Neutrophil (primary cell): ENCODE data around the gene PPP3R1.

Experiments
- H3K27ac ChIP-seq: fragments of 200-600 bp; sonication (generic); 2 replicates; pipeline ENCODE4 v1.5.1; 2016; ENCODE audit warnings: mild to moderate bottlenecking, moderate library complexity
- H3K27me3 ChIP-seq: fragments of 200-600 bp; sonication (generic); 2 replicates; pipeline ENCODE4 v1.6.0; 2016; ENCODE audit warnings: mild to moderate bottlenecking
- H3K36me3 ChIP-seq: fragments of 200-600 bp; sonication (generic); 2 replicates; pipeline ENCODE4 v1.5.1; 2017
- H3K4me1 ChIP-seq, 2 experiments: fragments of 200-600 bp in 1 of 2; sonication (generic) in 1 of 2; 1 replicate in 1 of 2; 2 replicates in 1 of 2; pipeline versions ENCODE4 v1.5.1 to v1.6.1; 2013 to 2016; ENCODE audit warnings: low read depth in 1 of 2, low read length in 1 of 2, mild to moderate bottlenecking in 1 of 2, moderate library complexity in 1 of 2; ENCODE audit not compliant: control insufficient read depth in 1 of 2, insufficient read depth in 1 of 2
- H3K4me3 ChIP-seq, 2 experiments: fragments of 200-600 bp in 1 of 2; sonication (generic) in 1 of 2; 1 replicate in 1 of 2; 2 replicates in 1 of 2; pipeline ENCODE4 v1.5.1; 2013 to 2016; ENCODE audit warnings: low read depth in 1 of 2, low read length in 1 of 2, mild to moderate bottlenecking in 1 of 2, moderate library complexity in 1 of 2
- H3K9me3 ChIP-seq: fragments of 200-600 bp; sonication (generic); 2 replicates; pipeline ENCODE4 v1.5.1; 2016
- CTCF ChIP-seq: fragments of 200-600 bp; sonication (generic); IDR thresholded peaks from 2 replicates; pipeline ENCODE4 v1.5.1; 2016; ENCODE audit warnings: antibody characterized with exemption

The PPP3R1 gene

GRCh38 chr2:68189991-68190784 lies 62.1 kb downstream of the PPP3R1 start:
- no peak for TF ChIP-seq CTCF
- peaks cover 15% of the 10 kb centered on the region for H3K36me3 ChIP-seq
- no peaks in the 10 kb centered on the region for H3K27me3 ChIP-seq
- no peaks in the 10 kb centered on the region for H3K9me3 ChIP-seq
- H3K4me3 ChIP-seq: no peak overlapping the region
- H3K4me1 ChIP-seq: peaks cover 12 to 43% of the 10 kb centered on the region in 2 experiments
- peak overlapping the region; percentile 10 for H3K27ac ChIP-seq

- Histone ChIP-seq H3K9me3 (no peaks in the 10 kb centered on the region), H3K36me3 (peaks cover 17% of the 10 kb centered on the region), H3K27me3 (no peaks in the 10 kb centered on the region), H3K4me3 (no peak overlapping the region), H3K4me1 (peaks cover 7 to 36% of the 10 kb centered on the region in 2 experiments), H3K27ac (peak overlapping the region; percentile 19)
- no peak for TF ChIP-seq CTCF
These were observed 63.5 kb downstream of the PPP3R1 start for GRCh38 chr2:68188831-68189230.

GRCh38 chr2:68187329-68187728 lies 65.0 kb downstream of the PPP3R1 start:
- peaks cover 30% of the 10 kb centered on the region for H3K36me3 ChIP-seq
- H3K4me1 ChIP-seq: peaks cover 4 to 21% of the 10 kb centered on the region in 2 experiments
- TF ChIP-seq CTCF: no peak
- H3K27me3 ChIP-seq: no peaks in the 10 kb centered on the region
- H3K4me3 ChIP-seq: no peak overlapping the region
- H3K9me3 ChIP-seq: no peaks in the 10 kb centered on the region
- no peak overlapping the region for H3K27ac ChIP-seq

- H3K4me3 ChIP-seq: no peak overlapping the region
- peak; percentile 74 for TF ChIP-seq CTCF
- H3K27me3 ChIP-seq: no peaks in the 10 kb centered on the region
- H3K9me3 ChIP-seq: no peaks in the 10 kb centered on the region
- peaks cover 0 to 8% of the 10 kb centered on the region in 2 experiments for H3K4me1 ChIP-seq
- peak overlapping the region; percentile 25 for H3K27ac ChIP-seq
- peaks cover 41% of the 10 kb centered on the region for H3K36me3 ChIP-seq
These were observed 66.7 kb downstream of the PPP3R1 start for GRCh38 chr2:68185541-68186164.

- H3K36me3 ChIP-seq: peaks cover 56% of the 10 kb centered on the region
- no peak for TF ChIP-seq CTCF
These were observed 69.4 kb downstream of the PPP3R1 start for GRCh38 chr2:68182902-68183301.

More at GRCh38 chr2:68182902-68183301, 69.4 kb downstream of the PPP3R1 start:
- Histone ChIP-seq H3K27ac (peak overlapping the region; percentile 7), H3K9me3 (no peaks in the 10 kb centered on the region), H3K4me1 (no peaks in the 10 kb centered on the region), H3K4me3 (no peak overlapping the region), H3K27me3 (no peaks in the 10 kb centered on the region)
